B cell (primary cell): ENCODE measurements around the gene MESD. TPM values are rescaled to one million over a fixed set of nuclear protein-coding genes. Genes with fewer than 3 reads are reported as not detected.

ENCODE experiments used
- ATAC-seq: fragments of 200-7000 bp; cut with Tn5 transposase; one replicate; pipeline ENCODE4 v1.10.0; 2021; ENCODE audit warnings: low read depth, mild to moderate bottlenecking, moderate number of reproducible peaks, moderate library complexity
- CTCF ChIA-PET: fragments of 350-600 bp; sonication (Branson Sonifier 250); formaldehyde crosslinking; loops from one replicate; lab custom pipeline; 2021; ENCODE audit warnings: antibody characterized with exemption, inconsistent platforms; lab: Charles Lee
- POLR2A ChIA-PET: fragments of 350-600 bp; sonication (Branson Sonifier 250); formaldehyde crosslinking; loops from one replicate; lab custom pipeline; 2021; ENCODE audit warnings: antibody characterized with exemption; lab: Charles Lee
- DNase-seq: peaks from one replicate; pipeline ENCODE4 v3.0.0; 2013
- H2AFZ ChIP-seq: 2 replicates; pipeline ENCODE4 v1.6.1; 2012; ENCODE audit warnings: mild to moderate bottlenecking, low read depth, low read length; ENCODE audit not compliant: insufficient read depth, poor library complexity, severe bottlenecking
- H3K27ac ChIP-seq, 2 donors: 1 replicate in 1 of 2; 2 replicates in 1 of 2; pipeline ENCODE4 v1.5.1; 2012 to 2013; ENCODE audit warnings: low read length in 2 of 2, mild to moderate bottlenecking in 2 of 2, moderate library complexity in 1 of 2
- H3K27me3 ChIP-seq, 4 experiments: fragments of 200-600 bp in 1 of 4; sonication (generic) in 1 of 4; replicated peaks in 1 of 4; 1 replicate in 2 of 4; 2 replicates in 2 of 4; pipeline versions ENCODE4 v1.6.1 to v1.7.0; 2013 to 2016; ENCODE audit warnings: low read length in 3 of 4, mild to moderate bottlenecking in 2 of 4, mixed read lengths in 1 of 4, moderate library complexity in 1 of 4; ENCODE audit not compliant: insufficient read depth in 4 of 4, control insufficient read depth in 3 of 4; ENCODE audit errors: control extremely low read depth in 1 of 4
- H3K36me3 ChIP-seq, 2 experiments: replicated peaks in 1 of 2; 1 replicate in 1 of 2; 2 replicates in 1 of 2; pipeline versions ENCODE4 v1.6.1 to v1.7.1; 2013; ENCODE audit warnings: low read length in 1 of 2; ENCODE audit not compliant: insufficient read depth in 2 of 2, control insufficient read depth in 1 of 2; ENCODE audit errors: control extremely low read depth in 1 of 2, extremely low read depth in 1 of 2
- H3K4me1 ChIP-seq, 2 donors: fragments of 200-600 bp in 1 of 2; sonication (generic) in 1 of 2; 1 replicate in 1 of 2; 2 replicates in 1 of 2; pipeline versions ENCODE4 v1.5.1 to v1.6.1; 2013 to 2017; ENCODE audit warnings: low read length in 2 of 2; ENCODE audit not compliant: control insufficient read depth in 2 of 2, insufficient read depth in 2 of 2
- H3K4me2 ChIP-seq: replicated peaks from 2 replicates; pipeline ENCODE3; 2012; ENCODE audit warnings: mild to moderate bottlenecking, low read depth, low read length; ENCODE audit not compliant: poor library complexity, severe bottlenecking
- H3K4me3 ChIP-seq, 5 experiments: fragments of 200-600 bp in 1 of 5; sonication (generic) in 1 of 5; 1 replicate in 3 of 5; 2 replicates in 2 of 5; pipeline versions ENCODE4 v1.5.1 to v1.7.0; 2011 to 2016; ENCODE audit warnings: low read length in 4 of 5, mild to moderate bottlenecking in 4 of 5, low read depth in 2 of 5, control low read depth in 1 of 5, moderate library complexity in 1 of 5; ENCODE audit not compliant: insufficient read depth in 1 of 5; ENCODE audit errors: control extremely low read depth in 1 of 5, extremely low read depth in 1 of 5
- H3K79me2 ChIP-seq: fragments of 200-600 bp; sonication (generic); one replicate; pipeline ENCODE4 v1.6.0; 2016; ENCODE audit warnings: low read length; ENCODE audit not compliant: control insufficient read depth, insufficient read depth
- H3K9ac ChIP-seq: fragments of 200-600 bp; sonication (generic); 2 replicates; pipeline ENCODE4 v1.6.1; 2017; ENCODE audit warnings: mild to moderate bottlenecking, low read length, moderate library complexity
- H3K9me3 ChIP-seq, 3 donors: one replicate each; pipeline versions ENCODE4 v1.6.1 to v1.7.1; 2013; ENCODE audit warnings: low read length in 2 of 3; ENCODE audit not compliant: control insufficient read depth in 2 of 3, insufficient read depth in 1 of 3; ENCODE audit errors: control extremely low read depth in 1 of 3
- H4K20me1 ChIP-seq: 2 replicates; pipeline ENCODE4 v1.6.0; 2012; ENCODE audit warnings: mild to moderate bottlenecking, low read length; ENCODE audit not compliant: insufficient read depth, control insufficient read depth, poor library complexity, severe bottlenecking
- H3K27ac Mint-ChIP-seq: one replicate; pipeline ENCODE4 v1.8.0; 2021; ENCODE audit warnings: mixed read lengths
- H3K27me3 Mint-ChIP-seq: one replicate; pipeline ENCODE4 v1.8.0; 2021; ENCODE audit warnings: mixed read lengths
- H3K4me1 Mint-ChIP-seq: one replicate; pipeline ENCODE4 v1.8.0; 2021; ENCODE audit warnings: mixed read lengths
- H3K4me3 Mint-ChIP-seq: one replicate; pipeline ENCODE4 v1.8.0; 2021; ENCODE audit warnings: mixed read lengths
- H3K9me3 Mint-ChIP-seq: one replicate; pipeline ENCODE4 v1.8.0; 2022; ENCODE audit warnings: mixed read lengths; ENCODE audit not compliant: insufficient read depth
- CTCF ChIP-seq: fragments of 200-600 bp; IDR thresholded peaks from one replicate; pipeline ENCODE4 v1.8.0; 2022; ENCODE audit warnings: antibody characterized with exemption, mild to moderate bottlenecking
- EZH2 ChIP-seq: IDR thresholded peaks from 2 replicates; pipeline ENCODE4 v1.6.1; 2012; ENCODE audit warnings: borderline replicate concordance, low read depth, mild to moderate bottlenecking, moderate library complexity, low read length; ENCODE audit not compliant: insufficient read depth, poor library complexity, severe bottlenecking
- WGBS: methylation state at CpG from one replicate; pipeline ENCODE4 v1.1.5; 2013; ENCODE audit warnings: missing lambda C conversion rate; ENCODE audit not compliant: insufficient coverage; 5-methylcytosine and 5-hydroxymethylcytosine counted together
- intact Hi-C: fragments of 100-400 bp; cut with micrococcal nuclease; formaldehyde crosslinking; loops from one replicate; pipeline ENCODE4 v1.10.0; 2022
- polyA plus RNA-seq: library from polyadenylated mRNA; depleted of rRNA; stranded (reverse); fragments of >200 nt; gene quantifications from 2 replicates; pipeline ENCODE4 v1.2.3, GENCODE V29; 2012
- total RNA-seq, 2 donors: library from RNA; stranded (reverse); fragments of 120-200 nt in 1 of 2; gene quantifications; 1 replicate in 1 of 2; 2 replicates in 1 of 2; pipeline versions ENCODE4 v1.2.3 to v1.2.4, GENCODE V29; 2013 to 2022

Gene MESD
- total and polyA plus RNA-seq, 2 donors (not counting 1 experiment from before 2014, with no cell fraction given): 7.9 to 35.3 TPM

GRCh38 chr15:80945605-80946004 lies 44.0 kb downstream of the MESD start:
- Histone ChIP-seq H3K4me1 (peaks cover 9 to 13% of the 10 kb centered on the region in 2 donors), H3K27ac (no peak overlapping the region), H3K79me2 (no peaks in the 10 kb centered on the region), H4K20me1 (no peaks in the 10 kb centered on the region), H3K27me3 (no peaks in the 10 kb centered on the region), H3K4me2 (no peak overlapping the region), H3K9me3 (no peaks in the 10 kb centered on the region), H2AFZ (no peak overlapping the region), H3K9ac (no peak overlapping the region), H3K4me3 (no peak overlapping the region), H3K36me3 (peaks cover 0 to 62% of the 10 kb centered on the region in 2 experiments)
- WGBS: 76% methylated on average over 4 of the region's 5 CpGs
- peaks cover 13% of the 10 kb centered on the region for H3K4me1 Mint-ChIP-seq
- H3K9me3 Mint-ChIP-seq: no peaks in the 10 kb centered on the region
- TF ChIP-seq CTCF: no peak
- no peak for TF ChIP-seq EZH2
- H3K27me3 Mint-ChIP-seq: no peaks in the 10 kb centered on the region
- intact Hi-C loops: no loop called here
- no peak overlapping the region for H3K4me3 Mint-ChIP-seq
- ATAC-seq (peak; percentile 53), DNase-seq (peak; percentile 41)
- H3K27ac Mint-ChIP-seq: no peak overlapping the region
- ChIA-PET CTCF (interaction anchor here (2.8 kb wide), 1 partner anchor 24 kb away, joined by 12 read pairs; no protein-coding TSS in a partner anchor), POLR2A (no interaction called here)

- Histone ChIP-seq H2AFZ (no peak overlapping the region), H4K20me1 (no peaks in the 10 kb centered on the region), H3K4me1 (peaks cover 9 to 13% of the 10 kb centered on the region in 2 donors), H3K4me2 (no peak overlapping the region), H3K9me3 (no peaks in the 10 kb centered on the region), H3K27me3 (no peaks in the 10 kb centered on the region), H3K27ac (no peak overlapping the region), H3K9ac (no peak overlapping the region), H3K79me2 (no peaks in the 10 kb centered on the region), H3K4me3 (no peak overlapping the region), H3K36me3 (peaks cover 0 to 58% of the 10 kb centered on the region in 2 experiments)
- peaks cover 13% of the 10 kb centered on the region for H3K4me1 Mint-ChIP-seq
- no peak overlapping the region for H3K27ac Mint-ChIP-seq
- H3K27me3 Mint-ChIP-seq: no peaks in the 10 kb centered on the region
- no peaks in the 10 kb centered on the region for H3K9me3 Mint-ChIP-seq
- H3K4me3 Mint-ChIP-seq: no peak overlapping the region
- 100% methylated on average over 3 of the region's 3 CpGs for WGBS
- DNase-seq (no peak), ATAC-seq (no peak)
- ChIA-PET POLR2A (no interaction called here), CTCF (interaction anchor here (2.8 kb wide), 1 partner anchor 25 kb away, joined by 12 read pairs; no protein-coding TSS in a partner anchor)
- intact Hi-C loops: no loop called here
- no peak for TF ChIP-seq CTCF
- TF ChIP-seq EZH2: no peak
Measured at GRCh38 chr15:80944818-80945217, 44.8 kb downstream of the MESD start.
